ENCODE results near the gene SLC19A1.

DNA sequence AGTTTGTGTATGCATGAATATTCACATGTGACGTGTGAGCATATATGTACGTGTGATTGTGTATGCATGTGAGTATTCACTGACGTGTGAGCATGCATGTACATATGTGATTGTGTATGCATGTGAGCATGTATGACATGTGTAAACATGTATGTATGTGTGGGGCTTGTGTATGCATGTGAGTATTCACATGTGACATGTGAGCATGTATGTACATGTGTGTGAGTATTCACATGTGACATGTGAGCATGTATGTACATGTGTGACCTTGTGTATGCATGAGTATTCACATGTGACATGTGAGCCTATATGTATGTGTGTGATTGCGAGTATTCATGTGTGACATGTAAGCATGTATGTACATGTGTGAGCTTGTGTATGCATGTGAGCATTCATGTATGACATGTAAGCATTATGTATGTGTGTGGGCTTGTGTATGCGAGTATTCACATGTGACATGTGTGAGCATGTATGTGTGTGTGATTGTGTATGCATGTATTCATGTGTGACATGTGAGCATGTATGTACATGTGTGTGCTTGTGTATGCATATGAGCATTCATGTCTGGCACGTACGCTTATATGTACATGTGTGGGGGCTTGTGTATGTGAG is 89.4 kb downstream of the SLC19A1 start:
- TF ChIP-seq, protein P1, sequence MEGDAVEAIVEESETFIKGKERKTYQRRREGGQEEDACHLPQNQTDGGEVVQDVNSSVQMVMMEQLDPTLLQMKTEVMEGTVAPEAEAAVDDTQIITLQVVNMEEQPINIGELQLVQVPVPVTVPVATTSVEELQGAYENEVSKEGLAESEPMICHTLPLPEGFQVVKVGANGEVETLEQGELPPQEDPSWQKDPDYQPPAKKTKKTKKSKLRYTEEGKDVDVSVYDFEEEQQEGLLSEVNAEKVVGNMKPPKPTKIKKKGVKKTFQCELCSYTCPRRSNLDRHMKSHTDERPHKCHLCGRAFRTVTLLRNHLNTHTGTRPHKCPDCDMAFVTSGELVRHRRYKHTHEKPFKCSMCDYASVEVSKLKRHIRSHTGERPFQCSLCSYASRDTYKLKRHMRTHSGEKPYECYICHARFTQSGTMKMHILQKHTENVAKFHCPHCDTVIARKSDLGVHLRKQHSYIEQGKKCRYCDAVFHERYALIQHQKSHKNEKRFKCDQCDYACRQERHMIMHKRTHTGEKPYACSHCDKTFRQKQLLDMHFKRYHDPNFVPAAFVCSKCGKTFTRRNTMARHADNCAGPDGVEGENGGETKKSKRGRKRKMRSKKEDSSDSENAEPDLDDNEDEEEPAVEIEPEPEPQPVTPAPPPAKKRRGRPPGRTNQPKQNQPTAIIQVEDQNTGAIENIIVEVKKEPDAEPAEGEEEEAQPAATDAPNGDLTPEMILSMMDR (IDR thresholded peaks at IDR 0.05), result no peak
- TF ChIP-seq POLR2A (IDR thresholded peaks at IDR 0.05), result no peak

All from Peyer's patch (tissue), 4 donors.